CD4-positive, alpha-beta T cell (primary cell): ENCODE results near the gene CHIC1. TPM values are rescaled to one million over a fixed set of nuclear protein-coding genes. Genes with fewer than 3 reads are reported as not detected.

Source experiments
- total RNA-seq, 174 experiments: library from RNA in 2 of 174; stranded (reverse) in 2 of 174; gene quantifications; one replicate each; pipeline ENCODE4 v1.2.3 and lab custom pipeline; 2021 to 2026

Gene CHIC1
- total RNA-seq, 2 experiments from 2014 or later, result 7.0 to 7.2 TPM

Other genes with a start within 250 kb of the CHIC1 start
- not detected for gene CDX4, start 116.1 kb upstream of the CHIC1 start, total RNA-seq